ENCODE data around the gene KLHL21. TPM values are rescaled to one million over a fixed set of nuclear protein-coding genes. Genes with fewer than 3 reads are reported as not detected.

KLHL21 gene
- total RNA-seq, 1 donor = 51.8 TPM

GRCh38 chr1:6587261-6588005, 15.2 kb downstream of the KLHL21 start:
- no peak for TF ChIP-seq CTCF (IDR thresholded peaks at IDR 0.05; ENCODE audit: insufficient read depth, low read depth, low read length)
- no peak for DNase-seq (ENCODE audit: low read depth)
- no peak overlapping the region for H3K4me3 ChIP-seq (ENCODE audit: low read depth, low read length)

GRCh38 chr1:6586404-6586816, 16.3 kb downstream of the KLHL21 start:
- DNase-seq (ENCODE audit: low read depth) = no peak
- TF ChIP-seq CTCF (IDR thresholded peaks at IDR 0.05; ENCODE audit: insufficient read depth, low read depth, low read length) = no peak
- no peak overlapping the region for H3K4me3 ChIP-seq (ENCODE audit: low read depth, low read length)

- no peak overlapping the region for H3K4me3 ChIP-seq (ENCODE audit: low read depth, low read length)
- no peak for TF ChIP-seq CTCF (IDR thresholded peaks at IDR 0.05; ENCODE audit: insufficient read depth, low read depth, low read length)
- DNase-seq (ENCODE audit: low read depth) = no peak
Observed at GRCh38 chr1:6585841-6586240, 16.8 kb downstream of the KLHL21 start.

- no peak for DNase-seq (ENCODE audit: low read depth)
- H3K4me3 ChIP-seq (ENCODE audit: low read depth, low read length) = no peak overlapping the region
- no peak for TF ChIP-seq CTCF (IDR thresholded peaks at IDR 0.05; ENCODE audit: insufficient read depth, low read depth, low read length)
Observed at GRCh38 chr1:6585081-6585722, 17.5 kb downstream of the KLHL21 start.

GRCh38 chr1:6584126-6585080, 18.3 kb downstream of the KLHL21 start:
- TF ChIP-seq CTCF (IDR thresholded peaks at IDR 0.05; ENCODE audit: insufficient read depth, low read depth, low read length) = peak; percentile 10
- DNase-seq (ENCODE audit: low read depth) = no peak
- no peak overlapping the region for H3K4me3 ChIP-seq (ENCODE audit: low read depth, low read length)

- no peak overlapping the region for H3K4me3 ChIP-seq (ENCODE audit: low read depth, low read length)
- no peak for DNase-seq (ENCODE audit: low read depth)
- TF ChIP-seq CTCF (IDR thresholded peaks at IDR 0.05; ENCODE audit: insufficient read depth, low read depth, low read length) = no peak
Observed at GRCh38 chr1:6582370-6582769, 20.3 kb downstream of the KLHL21 start.

Measured in fibroblast of villous mesenchyme (primary cell).